B cell (primary cell): ENCODE measurements around the gene ZRANB3. TPM values are rescaled to one million over a fixed set of nuclear protein-coding genes. Genes with fewer than 3 reads are reported as not detected.

Experiments
- ATAC-seq: fragments of 200-7000 bp; cut with Tn5 transposase; one replicate; pipeline ENCODE4 v1.10.0; 2021; ENCODE audit warnings: low read depth, mild to moderate bottlenecking, moderate number of reproducible peaks, moderate library complexity
- CTCF ChIA-PET: fragments of 350-600 bp; sonication (Branson Sonifier 250); formaldehyde crosslinking; loops from one replicate; lab custom pipeline; 2021; ENCODE audit warnings: antibody characterized with exemption, inconsistent platforms; lab: Charles Lee
- POLR2A ChIA-PET: fragments of 350-600 bp; sonication (Branson Sonifier 250); formaldehyde crosslinking; loops from one replicate; lab custom pipeline; 2021; ENCODE audit warnings: antibody characterized with exemption; lab: Charles Lee
- DNase-seq: peaks from one replicate; pipeline ENCODE4 v3.0.0; 2013
- H2AFZ ChIP-seq: 2 replicates; pipeline ENCODE4 v1.6.1; 2012; ENCODE audit warnings: mild to moderate bottlenecking, low read depth, low read length; ENCODE audit not compliant: insufficient read depth, poor library complexity, severe bottlenecking
- H3K27ac ChIP-seq, 2 donors: 1 replicate in 1 of 2; 2 replicates in 1 of 2; pipeline ENCODE4 v1.5.1; 2012 to 2013; ENCODE audit warnings: low read length in 2 of 2, mild to moderate bottlenecking in 2 of 2, moderate library complexity in 1 of 2
- H3K27me3 ChIP-seq, 4 experiments: fragments of 200-600 bp in 1 of 4; sonication (generic) in 1 of 4; replicated peaks in 1 of 4; 1 replicate in 2 of 4; 2 replicates in 2 of 4; pipeline versions ENCODE4 v1.6.1 to v1.7.0; 2013 to 2016; ENCODE audit warnings: low read length in 3 of 4, mild to moderate bottlenecking in 2 of 4, mixed read lengths in 1 of 4, moderate library complexity in 1 of 4; ENCODE audit not compliant: insufficient read depth in 4 of 4, control insufficient read depth in 3 of 4; ENCODE audit errors: control extremely low read depth in 1 of 4
- H3K36me3 ChIP-seq, 2 experiments: replicated peaks in 1 of 2; 1 replicate in 1 of 2; 2 replicates in 1 of 2; pipeline versions ENCODE4 v1.6.1 to v1.7.1; 2013; ENCODE audit warnings: low read length in 1 of 2; ENCODE audit not compliant: insufficient read depth in 2 of 2, control insufficient read depth in 1 of 2; ENCODE audit errors: control extremely low read depth in 1 of 2, extremely low read depth in 1 of 2
- H3K4me1 ChIP-seq, 2 donors: fragments of 200-600 bp in 1 of 2; sonication (generic) in 1 of 2; 1 replicate in 1 of 2; 2 replicates in 1 of 2; pipeline versions ENCODE4 v1.5.1 to v1.6.1; 2013 to 2017; ENCODE audit warnings: low read length in 2 of 2; ENCODE audit not compliant: control insufficient read depth in 2 of 2, insufficient read depth in 2 of 2
- H3K4me2 ChIP-seq: replicated peaks from 2 replicates; pipeline ENCODE3; 2012; ENCODE audit warnings: mild to moderate bottlenecking, low read depth, low read length; ENCODE audit not compliant: poor library complexity, severe bottlenecking
- H3K4me3 ChIP-seq, 5 experiments: fragments of 200-600 bp in 1 of 5; sonication (generic) in 1 of 5; 1 replicate in 3 of 5; 2 replicates in 2 of 5; pipeline versions ENCODE4 v1.5.1 to v1.7.0; 2011 to 2016; ENCODE audit warnings: low read length in 4 of 5, mild to moderate bottlenecking in 4 of 5, low read depth in 2 of 5, control low read depth in 1 of 5, moderate library complexity in 1 of 5; ENCODE audit not compliant: insufficient read depth in 1 of 5; ENCODE audit errors: control extremely low read depth in 1 of 5, extremely low read depth in 1 of 5
- H3K79me2 ChIP-seq: fragments of 200-600 bp; sonication (generic); one replicate; pipeline ENCODE4 v1.6.0; 2016; ENCODE audit warnings: low read length; ENCODE audit not compliant: control insufficient read depth, insufficient read depth
- H3K9ac ChIP-seq: fragments of 200-600 bp; sonication (generic); 2 replicates; pipeline ENCODE4 v1.6.1; 2017; ENCODE audit warnings: mild to moderate bottlenecking, low read length, moderate library complexity
- H3K9me3 ChIP-seq, 3 donors: one replicate each; pipeline versions ENCODE4 v1.6.1 to v1.7.1; 2013; ENCODE audit warnings: low read length in 2 of 3; ENCODE audit not compliant: control insufficient read depth in 2 of 3, insufficient read depth in 1 of 3; ENCODE audit errors: control extremely low read depth in 1 of 3
- H4K20me1 ChIP-seq: 2 replicates; pipeline ENCODE4 v1.6.0; 2012; ENCODE audit warnings: mild to moderate bottlenecking, low read length; ENCODE audit not compliant: insufficient read depth, control insufficient read depth, poor library complexity, severe bottlenecking
- H3K27ac Mint-ChIP-seq: one replicate; pipeline ENCODE4 v1.8.0; 2021; ENCODE audit warnings: mixed read lengths
- H3K27me3 Mint-ChIP-seq: one replicate; pipeline ENCODE4 v1.8.0; 2021; ENCODE audit warnings: mixed read lengths
- H3K4me1 Mint-ChIP-seq: one replicate; pipeline ENCODE4 v1.8.0; 2021; ENCODE audit warnings: mixed read lengths
- H3K4me3 Mint-ChIP-seq: one replicate; pipeline ENCODE4 v1.8.0; 2021; ENCODE audit warnings: mixed read lengths
- H3K9me3 Mint-ChIP-seq: one replicate; pipeline ENCODE4 v1.8.0; 2022; ENCODE audit warnings: mixed read lengths; ENCODE audit not compliant: insufficient read depth
- EZH2 ChIP-seq: IDR thresholded peaks from 2 replicates; pipeline ENCODE4 v1.6.1; 2012; ENCODE audit warnings: borderline replicate concordance, low read depth, mild to moderate bottlenecking, moderate library complexity, low read length; ENCODE audit not compliant: insufficient read depth, poor library complexity, severe bottlenecking
- WGBS: methylation state at CpG from one replicate; pipeline ENCODE4 v1.1.5; 2013; ENCODE audit warnings: missing lambda C conversion rate; ENCODE audit not compliant: insufficient coverage; 5-methylcytosine and 5-hydroxymethylcytosine counted together
- intact Hi-C: fragments of 100-400 bp; cut with micrococcal nuclease; formaldehyde crosslinking; loops from one replicate; pipeline ENCODE4 v1.10.0; 2022
- polyA plus RNA-seq: library from polyadenylated mRNA; depleted of rRNA; stranded (reverse); fragments of >200 nt; gene quantifications from 2 replicates; pipeline ENCODE4 v1.2.3, GENCODE V29; 2012
- total RNA-seq, 2 donors: library from RNA; stranded (reverse); fragments of 120-200 nt in 1 of 2; gene quantifications; 1 replicate in 1 of 2; 2 replicates in 1 of 2; pipeline versions ENCODE4 v1.2.3 to v1.2.4, GENCODE V29; 2013 to 2022
- TF ChIP-seq, protein P1 (sequence below): fragments of 200-600 bp; IDR thresholded peaks from one replicate; pipeline ENCODE4 v1.8.0; 2022; ENCODE audit warnings: antibody characterized with exemption, mild to moderate bottlenecking

The ZRANB3 gene
- total and polyA plus RNA-seq, 2 donors (not counting 1 experiment from before 2014, with no cell fraction given), result 2.4 to 9.8 TPM

DNA sequence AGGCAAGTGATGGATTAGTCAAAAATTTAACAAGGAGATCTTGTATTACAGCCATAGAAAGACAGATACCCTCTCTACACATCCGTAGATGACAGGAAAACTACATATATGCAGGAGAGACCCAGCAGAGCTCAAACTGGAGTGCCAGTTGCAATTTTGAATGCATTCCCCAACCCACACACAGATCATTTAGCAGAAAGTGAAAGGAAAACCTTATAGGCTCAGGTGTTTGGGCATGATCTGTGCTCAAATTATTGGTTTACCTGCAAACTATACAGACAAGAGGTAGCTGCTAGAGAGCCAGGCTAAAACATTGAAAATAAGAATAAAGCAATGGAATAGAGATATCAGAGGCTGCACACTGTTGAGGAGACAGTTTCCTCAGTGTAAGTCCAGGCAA, 427.2 kb downstream of the ZRANB3 start:
- no CpG with 5 or more reads among the region's 1 CpG for WGBS
- H2AFZ ChIP-seq, result no peak overlapping the region
- CTCF ChIA-PET, result no interaction called here
- TF ChIP-seq EZH2, result no peak
- no peaks in the 10 kb centered on the region for H3K4me1 ChIP-seq
- ATAC-seq, result no peak
- H3K4me3 ChIP-seq, result no peak overlapping the region
- no peaks in the 10 kb centered on the region for H3K27me3 Mint-ChIP-seq
- peaks cover 4% of the 10 kb centered on the region for H3K4me1 Mint-ChIP-seq
- H3K27me3 ChIP-seq, result no peaks in the 10 kb centered on the region
- no peak overlapping the region for H3K27ac ChIP-seq
- no peaks in the 10 kb centered on the region for H3K79me2 ChIP-seq
- H3K9ac ChIP-seq, result no peak overlapping the region
- H3K36me3 ChIP-seq, result peaks cover 15 to 21% of the 10 kb centered on the region in 2 experiments
- H4K20me1 ChIP-seq, result no peaks in the 10 kb centered on the region
- peaks cover 4% of the 10 kb centered on the region for H3K9me3 Mint-ChIP-seq
- intact Hi-C loops, result no loop called here
- no peak overlapping the region for H3K4me2 ChIP-seq
- H3K9me3 ChIP-seq, result peaks cover 2 to 14% (median 6%) of the 10 kb centered on the region in 3 donors
- H3K27ac Mint-ChIP-seq, result peak overlapping the region; percentile 5
- H3K4me3 Mint-ChIP-seq, result no peak overlapping the region
- POLR2A ChIA-PET, result no interaction called here
- no peak for DNase-seq

DNA sequence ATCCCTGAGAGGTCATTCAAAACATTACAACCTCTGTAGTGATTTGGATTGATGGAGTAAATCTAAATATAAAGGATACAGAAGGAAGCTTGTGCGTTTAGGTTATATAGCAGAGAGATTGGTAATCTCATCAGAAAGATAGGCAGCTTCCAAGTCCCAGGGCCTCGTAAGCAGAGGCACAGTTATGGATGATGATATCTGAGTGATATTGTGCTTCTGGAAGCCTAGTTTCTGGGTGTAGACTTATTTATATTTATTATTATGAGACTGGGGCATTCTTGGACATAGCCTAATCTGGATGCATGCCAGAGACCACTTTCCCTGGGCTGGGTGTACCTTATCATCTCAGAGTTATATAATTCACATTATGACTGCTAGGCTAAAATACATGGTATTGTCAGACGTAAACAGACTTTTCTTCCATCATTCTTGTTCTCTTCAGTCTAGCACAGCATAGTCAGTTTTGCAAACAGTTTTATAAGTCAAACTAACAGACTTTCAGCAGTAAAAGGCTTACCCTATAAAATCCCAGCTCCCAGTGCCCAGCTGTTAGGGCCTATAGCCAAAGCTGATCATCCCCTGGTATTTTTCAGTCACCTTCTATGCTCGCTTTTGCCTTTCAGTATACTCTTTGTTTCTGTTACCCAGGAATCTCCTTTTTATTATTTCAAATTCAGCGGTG, 431.1 kb downstream of the ZRANB3 start:
- no peak overlapping the region for H3K4me3 ChIP-seq
- Mint-ChIP-seq H3K27ac (no peak overlapping the region), H3K4me1 (no peaks in the 10 kb centered on the region), H3K9me3 (no peaks in the 10 kb centered on the region), H3K27me3 (no peaks in the 10 kb centered on the region), H3K4me3 (no peak overlapping the region)
- H3K27ac ChIP-seq, result no peak overlapping the region
- H3K9ac ChIP-seq, result no peak overlapping the region
- POLR2A ChIA-PET, result no interaction called here
- H3K36me3 ChIP-seq, result peaks cover 15 to 26% of the 10 kb centered on the region in 2 experiments
- no peaks in the 10 kb centered on the region for H4K20me1 ChIP-seq
- CTCF ChIA-PET, result no interaction called here
- no peak overlapping the region for H3K4me2 ChIP-seq
- TF ChIP-seq EZH2, result no peak
- TF ChIP-seq, protein P1, sequence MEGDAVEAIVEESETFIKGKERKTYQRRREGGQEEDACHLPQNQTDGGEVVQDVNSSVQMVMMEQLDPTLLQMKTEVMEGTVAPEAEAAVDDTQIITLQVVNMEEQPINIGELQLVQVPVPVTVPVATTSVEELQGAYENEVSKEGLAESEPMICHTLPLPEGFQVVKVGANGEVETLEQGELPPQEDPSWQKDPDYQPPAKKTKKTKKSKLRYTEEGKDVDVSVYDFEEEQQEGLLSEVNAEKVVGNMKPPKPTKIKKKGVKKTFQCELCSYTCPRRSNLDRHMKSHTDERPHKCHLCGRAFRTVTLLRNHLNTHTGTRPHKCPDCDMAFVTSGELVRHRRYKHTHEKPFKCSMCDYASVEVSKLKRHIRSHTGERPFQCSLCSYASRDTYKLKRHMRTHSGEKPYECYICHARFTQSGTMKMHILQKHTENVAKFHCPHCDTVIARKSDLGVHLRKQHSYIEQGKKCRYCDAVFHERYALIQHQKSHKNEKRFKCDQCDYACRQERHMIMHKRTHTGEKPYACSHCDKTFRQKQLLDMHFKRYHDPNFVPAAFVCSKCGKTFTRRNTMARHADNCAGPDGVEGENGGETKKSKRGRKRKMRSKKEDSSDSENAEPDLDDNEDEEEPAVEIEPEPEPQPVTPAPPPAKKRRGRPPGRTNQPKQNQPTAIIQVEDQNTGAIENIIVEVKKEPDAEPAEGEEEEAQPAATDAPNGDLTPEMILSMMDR, result no peak
- whole genome bisulfite sequencing, result 69% methylated on average over 4 of the region's 5 CpGs
- intact Hi-C loops, result no loop called here
- ATAC-seq, result no peak
- no peaks in the 10 kb centered on the region for H3K79me2 ChIP-seq
- DNase-seq, result no peak
- peaks cover 0 to 2% (median 1%) of the 10 kb centered on the region in 3 donors for H3K9me3 ChIP-seq
- H3K4me1 ChIP-seq, result no peaks in the 10 kb centered on the region
- no peaks in the 10 kb centered on the region for H3K27me3 ChIP-seq
- H2AFZ ChIP-seq, result no peak overlapping the region
